CD4-positive, alpha-beta T cell treated with Interleukin-6 at 100 ng/mL for 8 hours (primary cell): ENCODE measurements around the gene MKRN2OS.

Experiments
- DNase-seq: peaks from one replicate; pipeline ENCODE4 v3.0.0-alpha.2; 2020; ENCODE audit warnings: mixed read lengths, low spot score

Gene MKRN2OS, protein sequence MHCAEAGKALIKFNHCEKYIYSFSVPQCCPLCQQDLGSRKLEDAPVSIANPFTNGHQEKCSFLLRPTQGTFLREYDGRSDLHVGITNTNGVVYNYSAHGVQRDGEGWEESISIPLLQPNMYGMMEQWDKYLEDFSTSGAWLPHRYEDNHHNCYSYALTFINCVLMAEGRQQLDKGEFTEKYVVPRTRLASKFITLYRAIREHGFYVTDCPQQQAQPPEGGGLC

GRCh38 chr3:12545473-12545791 is at the start of gene MKRN2OS:
Gene MKRN2OS, minus strand, starts transcription at chr3:12545499. Its CDS starts 35 bp downstream, at chr3:12545464.
- no peak for DNase-seq

DNA sequence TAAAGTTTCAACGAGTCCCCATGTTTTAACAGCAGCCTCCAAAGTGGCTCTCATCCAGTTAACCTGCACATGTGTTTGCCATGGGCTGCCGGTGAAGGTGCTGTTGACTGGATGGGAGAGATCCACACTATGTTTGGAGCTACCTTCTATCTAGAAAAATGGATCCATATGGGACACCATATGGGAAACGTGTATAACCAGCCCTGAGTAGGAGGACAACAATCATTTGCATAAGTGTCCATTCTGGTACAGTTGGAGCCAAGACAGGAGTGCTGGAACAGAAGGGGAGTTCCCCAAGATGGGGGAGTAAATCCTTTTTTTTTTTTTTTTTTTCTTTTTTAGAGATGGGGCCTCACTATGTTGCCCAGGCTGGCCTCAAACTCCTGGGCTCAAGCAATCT is 48.2 kb upstream of the MKRN2OS start:
- no peak for DNase-seq

GRCh38 chr3:12591997-12592715 is 46.9 kb upstream of the MKRN2OS start:
- DNase-seq, result no peak

DNA sequence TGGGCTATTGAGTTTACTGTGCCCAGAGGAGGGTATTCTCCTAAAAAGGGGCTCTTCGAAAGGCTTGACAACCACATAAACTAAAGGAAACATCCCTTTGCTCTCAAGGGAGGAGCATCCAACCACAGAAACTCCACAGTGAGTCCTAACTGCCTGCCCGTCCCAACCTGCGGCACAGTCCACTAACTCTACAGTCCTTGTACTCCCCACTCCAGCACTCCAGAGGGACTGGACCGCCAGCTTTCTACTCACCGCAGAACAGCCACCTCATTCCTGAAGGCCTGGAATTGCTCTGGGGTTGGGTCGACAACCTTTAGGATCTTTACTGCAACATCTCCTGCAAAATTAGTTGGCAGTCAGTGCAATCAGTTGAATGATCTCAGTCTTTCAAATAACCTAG is 46.2 kb upstream of the MKRN2OS start:
- no peak for DNase-seq

DNA sequence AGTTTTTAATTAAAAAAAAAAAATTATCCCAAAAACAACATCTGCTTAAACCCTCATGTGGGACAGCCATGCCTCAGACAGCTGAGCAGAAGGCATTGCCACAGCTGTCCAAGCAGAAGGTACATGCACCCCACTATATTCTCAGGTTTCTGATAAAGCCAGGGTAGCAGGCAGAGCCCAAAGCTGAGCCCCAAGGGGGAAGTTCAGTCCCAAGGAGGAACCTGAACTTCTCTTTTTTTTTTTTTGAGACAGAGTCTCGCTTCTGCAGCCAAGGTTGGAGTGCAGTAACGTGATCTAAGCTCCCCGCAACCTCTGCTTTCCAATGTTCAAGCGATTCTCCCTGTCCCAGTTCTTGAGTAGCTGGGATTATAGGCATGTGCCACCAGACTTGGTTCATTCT is 44.8 kb upstream of the MKRN2OS start:
- no peak for DNase-seq

- no peak for DNase-seq
These were observed 43.0 kb upstream of the MKRN2OS start for GRCh38 chr3:12588039-12589009.

DNA sequence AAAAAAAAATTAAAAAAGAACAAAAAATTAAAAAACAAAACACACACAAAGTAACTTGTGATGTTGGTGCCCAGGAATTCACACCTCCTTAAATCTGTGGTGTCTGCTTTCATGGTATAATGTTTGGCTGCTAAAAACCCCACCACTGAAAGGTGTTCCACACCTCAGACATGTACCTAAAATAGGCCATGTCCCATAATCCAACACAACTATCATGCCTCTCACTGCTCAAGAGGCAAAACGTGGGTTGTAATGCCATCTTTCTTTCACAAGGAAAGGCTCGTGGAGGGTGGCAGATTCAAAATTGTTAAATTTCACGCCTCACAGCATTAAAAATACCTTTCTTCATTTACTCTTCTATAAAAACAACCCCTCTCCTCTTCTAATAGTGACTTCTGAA is 41.1 kb upstream of the MKRN2OS start:
- DNase-seq, result no peak

- no peak for DNase-seq
These were observed 40.7 kb upstream of the MKRN2OS start for GRCh38 chr3:12585970-12586369.

- no peak for DNase-seq
These were observed 39.9 kb upstream of the MKRN2OS start for GRCh38 chr3:12585181-12585580.

- DNase-seq, result no peak
These were observed 38.8 kb upstream of the MKRN2OS start for GRCh38 chr3:12584083-12584482.

DNA sequence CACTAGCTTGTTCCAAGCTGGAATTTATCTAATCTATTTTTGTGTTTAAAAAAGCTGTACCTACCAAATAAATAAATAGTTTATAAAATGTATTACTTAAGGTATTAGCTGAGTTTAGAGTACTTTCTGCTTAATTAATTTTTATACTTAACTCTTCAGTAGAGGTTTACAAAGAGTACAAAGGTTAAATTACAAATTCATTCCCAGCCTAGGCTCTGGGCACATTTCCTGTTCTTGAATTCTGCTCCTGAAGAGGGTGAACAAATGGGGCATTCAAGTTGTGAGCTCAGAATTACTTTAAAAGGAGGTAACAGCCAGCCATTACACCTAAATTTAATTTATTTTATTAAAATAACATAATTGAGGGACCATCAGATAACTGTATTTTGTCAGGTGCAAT is 38.0 kb upstream of the MKRN2OS start:
- no peak for DNase-seq

DNA sequence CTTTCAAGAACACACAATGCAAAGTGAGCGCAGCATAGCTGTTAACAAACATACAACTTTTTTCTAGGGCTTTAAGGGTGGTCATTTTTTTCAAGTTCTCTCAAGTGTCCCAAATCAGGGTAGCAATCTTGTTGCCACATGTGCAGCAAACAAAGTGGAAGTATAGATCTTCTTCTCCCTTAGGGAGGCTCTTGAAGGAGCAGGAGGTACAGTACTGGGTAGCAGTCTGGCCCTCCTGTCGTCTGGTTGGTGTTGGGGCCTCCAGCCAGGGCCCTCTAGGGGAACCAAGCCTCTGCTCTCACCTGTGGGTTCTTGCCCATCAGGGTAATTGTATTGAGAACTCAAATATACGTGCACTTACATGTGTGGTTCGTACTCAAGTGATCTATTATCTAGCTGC is 37.4 kb upstream of the MKRN2OS start:
- DNase-seq, result no peak

GRCh38 chr3:12579905-12580304 is 34.6 kb upstream of the MKRN2OS start:
- DNase-seq, result no peak

DNA sequence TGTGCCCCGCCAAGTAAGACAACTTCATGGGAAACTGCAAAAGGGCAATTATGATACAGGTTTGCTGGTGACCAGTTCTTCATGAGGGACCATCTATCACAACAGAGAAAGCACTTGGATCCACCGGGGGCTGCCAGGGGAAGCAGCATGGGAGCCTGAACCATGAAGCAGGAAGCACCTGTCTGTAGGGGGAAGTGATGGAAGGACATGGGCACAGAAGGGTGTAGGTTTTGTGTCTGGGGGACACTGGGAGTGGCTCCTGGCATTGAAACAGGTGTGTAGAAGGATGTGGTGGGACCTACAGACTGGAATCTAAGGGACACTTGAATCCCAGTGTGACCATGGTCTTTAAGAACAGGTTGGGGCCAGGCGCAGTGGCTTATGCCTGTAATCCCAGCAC is 34.2 kb upstream of the MKRN2OS start:
- DNase-seq, result no peak

DNA sequence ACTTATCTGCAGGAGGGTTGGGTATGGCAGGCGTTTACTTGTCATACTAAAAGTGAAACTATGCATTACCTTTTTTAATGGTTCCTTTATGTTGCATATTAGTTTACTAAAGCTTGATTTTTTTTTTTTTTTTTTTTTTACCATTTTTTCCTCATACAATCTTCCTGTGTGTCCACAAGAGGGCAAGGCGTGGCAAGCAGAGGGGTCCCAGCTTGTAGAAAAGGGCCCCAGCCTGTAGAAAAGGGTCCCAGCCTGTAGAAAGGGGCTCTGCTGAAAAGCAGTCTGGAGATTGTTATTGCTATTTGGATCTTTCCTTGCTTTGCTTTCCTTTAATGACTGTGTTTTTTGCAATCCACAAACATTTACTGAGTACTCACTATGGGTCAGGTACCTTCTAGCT is 33.4 kb upstream of the MKRN2OS start:
- DNase-seq, result no peak

- no peak for DNase-seq
These were observed 32.1 kb upstream of the MKRN2OS start for GRCh38 chr3:12577379-12577778.

- no peak for DNase-seq
These were observed 29.4 kb upstream of the MKRN2OS start for GRCh38 chr3:12574661-12575060.

- no peak for DNase-seq
These were observed 28.8 kb upstream of the MKRN2OS start for GRCh38 chr3:12574131-12574530.

- DNase-seq, result no peak
These were observed 26.7 kb upstream of the MKRN2OS start for GRCh38 chr3:12571986-12572385.

DNA sequence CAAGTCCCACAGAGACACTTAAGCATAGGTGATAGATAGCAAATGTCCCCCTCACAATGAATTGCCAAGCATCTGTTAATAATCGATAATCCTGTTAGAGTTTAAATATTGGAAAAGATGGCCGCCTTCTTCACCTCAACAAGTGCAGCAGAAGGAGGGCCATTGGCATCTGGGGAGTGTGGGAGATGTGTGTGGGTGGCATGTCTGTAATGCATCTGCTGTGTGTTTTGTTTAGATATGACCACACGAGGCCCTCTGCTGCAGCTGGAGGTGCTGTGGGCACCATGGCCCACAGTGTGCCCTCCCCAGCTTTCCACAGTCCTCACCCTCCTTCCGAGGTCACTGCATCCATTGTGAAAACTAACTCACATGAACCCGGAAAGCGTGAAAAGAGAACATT is 24.5 kb upstream of the MKRN2OS start:
- DNase-seq, result no peak

- no peak for DNase-seq
These were observed 23.4 kb upstream of the MKRN2OS start for GRCh38 chr3:12568747-12569146.

DNA sequence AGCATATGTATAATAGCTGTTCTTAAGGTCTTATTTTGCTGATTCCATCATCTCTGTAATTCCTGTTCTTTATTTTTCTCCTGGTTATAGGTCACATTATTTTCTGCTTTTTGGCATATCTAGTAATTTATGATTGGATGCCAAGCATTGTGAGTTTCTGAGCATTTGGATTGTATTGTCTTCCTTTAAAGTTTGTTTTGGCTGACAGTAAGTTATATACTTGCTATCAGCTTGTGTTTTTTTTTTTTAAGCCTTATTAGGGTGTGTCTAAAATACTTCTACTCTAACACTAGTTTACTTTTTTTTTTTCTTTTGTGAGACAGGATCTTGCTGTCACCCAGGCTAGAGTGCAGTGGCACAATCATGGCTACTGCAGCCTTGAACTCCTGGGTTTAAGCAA is 21.7 kb upstream of the MKRN2OS start:
- no peak for DNase-seq

DNA sequence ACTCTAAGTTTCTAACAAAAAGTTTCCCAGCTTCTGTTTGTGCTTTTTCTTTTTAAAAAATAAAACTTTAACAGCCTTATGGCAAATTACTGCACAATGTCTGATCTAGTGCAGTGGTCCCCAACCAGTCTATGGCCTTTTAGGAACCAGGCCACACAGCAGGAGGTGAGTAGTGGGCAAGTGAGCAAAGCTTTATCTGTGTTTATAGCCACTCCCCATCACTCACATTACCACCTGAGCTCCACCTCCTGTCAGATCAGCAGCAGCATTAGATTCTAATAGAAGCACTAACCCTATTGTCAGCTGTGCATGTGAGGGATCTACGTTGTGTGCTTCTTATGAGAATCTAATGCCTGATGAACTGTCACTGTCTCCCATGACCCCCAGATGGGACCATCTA is 17.2 kb upstream of the MKRN2OS start:
- DNase-seq, result no peak
